IMR-90 (cell line): Measurements from ENCODE around the gene NPIPB2. TPM values are rescaled to one million over a fixed set of nuclear protein-coding genes. Genes with fewer than 3 reads are reported as not detected.
"Not testable (repeated sequence)": the region's sequence is repeated elsewhere in the genome, so short reads cannot be mapped to it uniquely, and the experiment has no call there.

Experiments used
- ATAC-seq: fragments of 200-7000 bp; cut with Tn5 transposase; 2 replicates; pipeline ENCODE4 v1.9.1; 2020; ENCODE audit warnings: low read depth, mild to moderate bottlenecking, moderate library complexity
- BruUV-seq: library from RNA; stranded (reverse); fragments of 400-500 nt; replicated peaks from 2 replicates; lab custom pipeline; 2021; lab: Mats Ljungman, UMichigan
- CTCF ChIA-PET: fragments of 300-600 bp; formaldehyde crosslinking; extraction: SDS; loops from one replicate; lab custom pipeline; 2021; ENCODE audit warnings: antibody characterized with exemption; lab: Yijun Ruan, JAX
- POLR2A ChIA-PET: fragments of 300-600 bp; sonication (Branson Sonifier 250); formaldehyde crosslinking; loops from one replicate; lab custom pipeline; 2022; ENCODE audit warnings: antibody characterized with exemption; ENCODE audit not compliant: unreplicated experiment; lab: Charles Lee
- DNase-seq: peaks from one replicate; pipeline ENCODE4 v3.0.0; 2013
- H2AFZ ChIP-seq: replicated peaks from 2 replicates; pipeline ENCODE3; 2013; ENCODE audit warnings: low read length, mild to moderate bottlenecking; ENCODE audit not compliant: poor library complexity
- H2AK5ac ChIP-seq: 2 replicates; pipeline ENCODE4 v1.6.1; 2013; ENCODE audit warnings: low read depth, low read length, inconsistent platforms
- H2AK9ac ChIP-seq: replicated peaks from 2 replicates; pipeline ENCODE3; 2013; ENCODE audit warnings: mild to moderate bottlenecking, low read depth, low read length, moderate library complexity; ENCODE audit not compliant: poor library complexity
- H2BK120ac ChIP-seq: 2 replicates; pipeline ENCODE4 v1.6.1; 2013; ENCODE audit warnings: low read depth, low read length, inconsistent platforms
- H2BK15ac ChIP-seq: 3 replicates; pipeline ENCODE4 v1.6.1; 2013; ENCODE audit warnings: low read depth, low read length, inconsistent platforms
- H2BK20ac ChIP-seq: 2 replicates; pipeline ENCODE4 v1.6.1; 2013; ENCODE audit warnings: low read depth, mild to moderate bottlenecking, inconsistent platforms, low read length, moderate library complexity
- H2BK5ac ChIP-seq: 2 replicates; pipeline ENCODE4 v1.6.1; 2013; ENCODE audit warnings: mild to moderate bottlenecking, low read depth, low read length, inconsistent platforms; ENCODE audit not compliant: poor library complexity, severe bottlenecking
- H3K14ac ChIP-seq: replicated peaks from 2 replicates; pipeline ENCODE4 v1.6.1; 2013; ENCODE audit warnings: low read depth, low read length, inconsistent platforms
- H3K18ac ChIP-seq: 2 replicates; pipeline ENCODE4 v1.6.1; 2013; ENCODE audit warnings: low read depth, low read length, control low read depth
- H3K23ac ChIP-seq: 2 replicates; pipeline ENCODE4 v1.6.1; 2013; ENCODE audit warnings: low read depth, low read length, inconsistent platforms
- H3K27ac ChIP-seq: 2 replicates; pipeline ENCODE4 v1.5.1; 2013; ENCODE audit warnings: mild to moderate bottlenecking, control low read depth, low read length; ENCODE audit not compliant: insufficient read depth
- H3K27me3 ChIP-seq: 2 replicates; pipeline ENCODE4 v1.6.1; 2013; ENCODE audit warnings: low read length; ENCODE audit not compliant: control insufficient read depth, insufficient read depth
- H3K36me3 ChIP-seq: 2 replicates; pipeline ENCODE4 v1.6.1; 2013; ENCODE audit warnings: low read length, mixed read lengths; ENCODE audit not compliant: control insufficient read depth, insufficient read depth
- H3K4ac ChIP-seq: 2 replicates; pipeline ENCODE4 v1.6.1; 2013; ENCODE audit warnings: low read depth, low read length, inconsistent platforms
- H3K4me1 ChIP-seq: 2 replicates; pipeline ENCODE4 v1.6.1; 2013; ENCODE audit warnings: low read length, mixed read lengths; ENCODE audit not compliant: control insufficient read depth, insufficient read depth
- H3K4me2 ChIP-seq: 2 replicates; pipeline ENCODE4 v1.6.1; 2013; ENCODE audit warnings: low read depth, mild to moderate bottlenecking, control low read depth, low read length, moderate library complexity
- H3K4me3 ChIP-seq: 2 replicates; pipeline ENCODE4 v1.5.1; 2013; ENCODE audit warnings: low read depth, mild to moderate bottlenecking, control low read depth, low read length, moderate library complexity; ENCODE audit not compliant: insufficient read depth
- H3K56ac ChIP-seq: 2 replicates; pipeline ENCODE4 v1.6.1; 2013; ENCODE audit warnings: low read length, inconsistent platforms; ENCODE audit not compliant: insufficient read depth; ENCODE audit errors: extremely low read depth
- H3K79me1 ChIP-seq, 2 experiments: 2 replicates each; pipeline ENCODE4 v1.6.1; 2013; ENCODE audit warnings: low read length in 2 of 2, inconsistent platforms in 1 of 2, low read depth in 1 of 2
- H3K9ac ChIP-seq: 2 replicates; pipeline ENCODE4 v1.6.1; 2013; ENCODE audit warnings: low read depth, low read length, control low read depth
- H3K9me1 ChIP-seq: 2 replicates; pipeline ENCODE4 v1.6.1; 2013; ENCODE audit warnings: low read length, inconsistent platforms; ENCODE audit not compliant: insufficient read depth
- H3K9me3 ChIP-seq: 2 replicates; pipeline ENCODE4 v1.6.1; 2013; ENCODE audit warnings: low read length; ENCODE audit not compliant: control insufficient read depth, insufficient read depth
- H4K20me1 ChIP-seq: 2 replicates; pipeline ENCODE4 v1.6.1; 2013; ENCODE audit warnings: low read length, inconsistent platforms; ENCODE audit not compliant: insufficient read depth
- H4K5ac ChIP-seq: 2 replicates; pipeline ENCODE4 v1.6.1; 2013; ENCODE audit warnings: mild to moderate bottlenecking, low read depth, low read length, control low read depth
- H4K8ac ChIP-seq, 2 experiments: 2 replicates each; pipeline ENCODE4 v1.6.1; 2013; ENCODE audit warnings: low read depth in 2 of 2, low read length in 2 of 2, control low read depth in 1 of 2, inconsistent platforms in 1 of 2
- H4K91ac ChIP-seq: 2 replicates; pipeline ENCODE4 v1.6.1; 2013; ENCODE audit warnings: low read depth, low read length, inconsistent platforms; ENCODE audit not compliant: insufficient read depth
- MAFK ChIP-seq: IDR thresholded peaks from 2 replicates; pipeline ENCODE4 v1.6.1; 2012; ENCODE audit warnings: low read depth, low read length, improper control_type of control experiment
- RFX5 ChIP-seq: IDR thresholded peaks from 2 replicates; pipeline ENCODE4 v1.8.0; 2012; ENCODE audit warnings: low read depth, mild to moderate bottlenecking, low read length, moderate library complexity
- SMC3 ChIP-seq: fragments of 150-350 bp; IDR thresholded peaks from 2 replicates; pipeline ENCODE4 v1.6.1; 2016; ENCODE audit warnings: low read depth, mild to moderate bottlenecking, antibody characterized with exemption, low read length, moderate library complexity
- WGBS, 2 experiments: methylation state at CpG; one replicate each; pipeline versions ENCODE4 v1.1.5 to v1.1.7; 2013; ENCODE audit warnings: missing lambda C conversion rate in 2 of 2; ENCODE audit not compliant: insufficient read length in 1 of 2; ENCODE audit errors: extremely low coverage in 2 of 2; 5-methylcytosine and 5-hydroxymethylcytosine counted together
- dilution Hi-C: fragments of 300-500 bp; cut with HindIII; formaldehyde crosslinking; loops from one replicate; pipeline ENCODE4 v1.14.3; 2018; ENCODE audit warnings: low sequenced_read_pairs; ENCODE audit not compliant: unreplicated experiment
- in situ Hi-C: fragments of 300-500 bp; cut with MboI; formaldehyde crosslinking; loops from 3 replicates; pipeline ENCODE4 v1.14.3; 2019; ENCODE audit warnings: low sequenced_read_pairs, inconsistent platforms, mixed read lengths
- intact Hi-C: fragments of 100-400 bp; cut with micrococcal nuclease; formaldehyde crosslinking; loops from 2 replicates; pipeline ENCODE4 v1.10.0; 2022
- polyA plus RNA-seq, 3 experiments: library from polyadenylated mRNA; depleted of rRNA; stranded (reverse); fragments of >200 nt; gene quantifications; 2 replicates each; pipeline ENCODE4 v1.2.3, GENCODE V29; 2012; ENCODE audit warnings: low replicate concordance in 1 of 3
- total RNA-seq: library from RNA; depleted of rRNA; stranded (reverse); fragments of >200 nt; gene quantifications from 2 replicates; pipeline ENCODE4 v1.2.3, GENCODE V29; 2012
- TF ChIP-seq, protein P1 (sequence below): conservative IDR thresholded peaks from 2 replicates; pipeline ENCODE4 v1.5.1; 2012; ENCODE audit warnings: mild to moderate bottlenecking, low read depth, low read length, improper control_type of control experiment

NPIPB2 gene
- total and polyA plus RNA-seq, 2 of the 4 experiments (the other 2 are of a cell fraction) = 2.2 to 7.7 TPM

DNA sequence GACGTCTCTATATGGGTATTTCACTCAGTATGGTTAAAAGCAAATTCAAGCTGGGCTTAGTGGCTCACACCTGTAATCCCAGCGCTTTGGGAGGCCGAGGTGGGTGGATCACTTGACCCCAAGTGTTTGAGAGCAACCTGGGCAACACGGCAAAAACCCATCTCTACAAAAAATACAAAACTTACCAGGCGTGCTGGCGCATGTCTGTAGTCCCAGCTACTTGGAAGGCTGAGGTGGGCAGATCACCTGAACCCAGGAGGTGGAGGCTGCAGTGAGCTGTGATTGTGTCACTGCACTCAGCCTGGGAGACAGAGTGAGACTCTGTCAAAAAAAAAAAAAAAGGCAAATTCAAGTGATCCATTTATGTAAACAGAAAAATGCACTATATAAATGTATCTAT, 21.9 kb upstream of the NPIPB2 start:
- Histone ChIP-seq H3K27ac (no peak overlapping the region), H3K14ac (no peak overlapping the region), H4K91ac (no peak overlapping the region), H3K23ac (no peak overlapping the region), H4K8ac (no peak overlapping the region), H2AK9ac (no peak overlapping the region), H2BK5ac (no peak overlapping the region), H3K4me2 (no peak overlapping the region), H3K79me1 (no peaks in the 10 kb centered on the region), H2BK20ac (no peak overlapping the region), H2AFZ (no peak overlapping the region), H3K4ac (no peak overlapping the region), H2AK5ac (no peak overlapping the region), H3K4me3 (no peak overlapping the region), H3K27me3 (no peaks in the 10 kb centered on the region), H2BK15ac (no peak overlapping the region), H3K4me1 (peaks cover 5% of the 10 kb centered on the region; the same call in 1 of the 2 replicates), H4K5ac (no peak overlapping the region), H3K56ac (no peak overlapping the region), H3K18ac (no peak overlapping the region), H3K9ac (no peak overlapping the region), H3K9me3 (no peaks in the 10 kb centered on the region), H4K20me1 (no peaks in the 10 kb centered on the region), H3K9me1 (no peaks in the 10 kb centered on the region), H3K36me3 (no peaks in the 10 kb centered on the region), H2BK120ac (no peak overlapping the region)
- in situ Hi-C loops (no loop called here), intact Hi-C loops (no loop called here), dilution Hi-C loops (no loop called here)
- ATAC-seq (no peak), DNase-seq (no peak)
- ChIA-PET CTCF (interaction anchor here (0.6 kb wide), 1 partner anchor 596 kb away, joined by 3 read pairs; no protein-coding TSS in a partner anchor), POLR2A (no interaction called here)
- no TSS peak for BruUV-seq
- no peak for TF ChIP-seq MAFK
- TF ChIP-seq SMC3 = no peak
- TF ChIP-seq, protein P1, sequence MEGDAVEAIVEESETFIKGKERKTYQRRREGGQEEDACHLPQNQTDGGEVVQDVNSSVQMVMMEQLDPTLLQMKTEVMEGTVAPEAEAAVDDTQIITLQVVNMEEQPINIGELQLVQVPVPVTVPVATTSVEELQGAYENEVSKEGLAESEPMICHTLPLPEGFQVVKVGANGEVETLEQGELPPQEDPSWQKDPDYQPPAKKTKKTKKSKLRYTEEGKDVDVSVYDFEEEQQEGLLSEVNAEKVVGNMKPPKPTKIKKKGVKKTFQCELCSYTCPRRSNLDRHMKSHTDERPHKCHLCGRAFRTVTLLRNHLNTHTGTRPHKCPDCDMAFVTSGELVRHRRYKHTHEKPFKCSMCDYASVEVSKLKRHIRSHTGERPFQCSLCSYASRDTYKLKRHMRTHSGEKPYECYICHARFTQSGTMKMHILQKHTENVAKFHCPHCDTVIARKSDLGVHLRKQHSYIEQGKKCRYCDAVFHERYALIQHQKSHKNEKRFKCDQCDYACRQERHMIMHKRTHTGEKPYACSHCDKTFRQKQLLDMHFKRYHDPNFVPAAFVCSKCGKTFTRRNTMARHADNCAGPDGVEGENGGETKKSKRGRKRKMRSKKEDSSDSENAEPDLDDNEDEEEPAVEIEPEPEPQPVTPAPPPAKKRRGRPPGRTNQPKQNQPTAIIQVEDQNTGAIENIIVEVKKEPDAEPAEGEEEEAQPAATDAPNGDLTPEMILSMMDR = no peak
- no peak for TF ChIP-seq RFX5
- no CpG with 5 or more reads among the region's 6 CpGs for WGBS, 2 experiments

DNA sequence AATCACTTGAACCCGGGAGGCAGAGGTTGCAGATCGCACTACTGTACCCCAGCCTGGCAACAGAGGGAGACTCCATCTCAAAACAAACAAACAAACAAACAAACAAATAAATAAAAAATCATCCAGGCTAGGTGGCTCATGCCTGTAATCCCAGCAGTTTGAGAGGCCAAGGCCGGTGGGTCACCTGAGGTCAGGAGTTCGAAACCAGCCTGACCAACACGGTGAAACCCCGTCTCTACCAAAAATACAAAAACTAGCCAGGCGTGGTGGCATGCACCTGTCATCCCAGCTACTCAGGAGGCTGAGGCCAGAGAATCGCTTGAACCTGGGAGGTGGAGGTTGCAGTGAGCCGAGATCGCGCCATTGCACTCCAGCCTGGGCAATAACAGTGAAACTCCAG, 21.1 kb upstream of the NPIPB2 start:
- H3K9me1 ChIP-seq, dilution Hi-C loops, H3K4me3 ChIP-seq, H4K91ac ChIP-seq, H3K9me3 ChIP-seq, H4K8ac ChIP-seq, H2BK5ac ChIP-seq, H4K5ac ChIP-seq, POLR2A ChIA-PET, H3K18ac ChIP-seq, H3K27me3 ChIP-seq, H3K56ac ChIP-seq, H3K79me1 ChIP-seq, H3K27ac ChIP-seq, H3K23ac ChIP-seq, ATAC-seq, intact Hi-C loops, H2BK20ac ChIP-seq, H3K4ac ChIP-seq, H4K20me1 ChIP-seq, H2BK15ac ChIP-seq, H3K14ac ChIP-seq, H3K9ac ChIP-seq, BruUV-seq, H2BK120ac ChIP-seq, H3K4me2 ChIP-seq, H2AK5ac ChIP-seq, H2AFZ ChIP-seq, DNase-seq, H3K4me1 ChIP-seq, in situ Hi-C loops, CTCF ChIA-PET, H2AK9ac ChIP-seq, H3K36me3 ChIP-seq: not testable (repeated sequence)
- 87% methylated on average over 3 of the region's 11 CpGs; no CpG with 5 or more reads in 1 of the 2 experiments for WGBS, 2 experiments
